Measurements from ENCODE around the gene PADI3. TPM values are rescaled to one million over a fixed set of nuclear protein-coding genes. Genes with fewer than 3 reads are reported as not detected.

PADI3 gene
- total and polyA plus RNA-seq, 2 of the 13 experiments (the other 11 are each of a cell fraction or from before 2014, with no cell fraction given) = not detected

DNA sequence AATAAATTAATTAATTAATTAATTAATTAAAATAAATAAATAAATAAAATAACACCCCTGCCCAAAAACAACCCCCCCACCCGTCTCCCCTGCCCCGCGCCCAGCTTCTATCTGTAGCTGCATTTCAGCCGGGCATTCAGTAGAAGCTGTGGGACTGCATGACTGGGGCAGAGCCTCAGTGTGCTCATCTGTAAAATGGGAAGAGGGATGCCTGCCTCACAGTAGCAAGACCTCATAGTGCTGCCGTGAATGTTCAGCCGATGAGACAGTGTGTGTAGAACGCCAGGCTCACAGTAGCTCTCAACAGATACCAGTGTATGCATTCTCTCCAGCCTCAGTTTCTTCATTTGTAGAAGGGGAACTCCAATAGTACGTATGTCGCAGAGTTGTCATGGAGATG lies 67.8 kb downstream of the PADI3 start:
- ChIA-PET POLR2A (no interaction called here), CTCF (ENCODE audit: low intra/inter-chr PET ratio, low total read pairs) (no interaction called here)
- Histone ChIP-seq H3K27ac (ENCODE audit: extremely low read length, insufficient read depth, low read length) (no peak overlapping the region), H3K4me2 (ENCODE audit: low read depth, low read length) (no peak overlapping the region), H3K4me1 (ENCODE audit: insufficient read depth, low read length) (no peaks in the 10 kb centered on the region), H3K79me2 (ENCODE audit: insufficient read depth, low read length) (no peaks in the 10 kb centered on the region), H4K20me1 (ENCODE audit: insufficient read depth, low read length) (no peaks in the 10 kb centered on the region), H3K27me3 (ENCODE audit: control insufficient read depth in 1 of 2, insufficient read depth in 2 of 2, low read length in 2 of 2) (peaks cover 1 to 14% of the 10 kb centered on the region in 2 experiments; a peak in 2 of 5 replicates), H3K9ac (ENCODE audit: insufficient read depth, low read depth, low read length) (no peak overlapping the region), H3K9me3 (ENCODE audit: low read length) (peaks cover 7% of the 10 kb centered on the region; the same call in 1 of the 2 replicates), H2AFZ (ENCODE audit: low read length) (no peak overlapping the region), H3K4me3 (replicated peaks in 1 of 3; ENCODE audit: insufficient read depth in 1 of 3, low read depth in 2 of 3, low read length in 3 of 3) (no peak overlapping the region), H3K36me3 (replicated peaks in 1 of 2; ENCODE audit: control insufficient read depth in 1 of 2, insufficient read depth in 2 of 2, low read length in 2 of 2) (no peaks in the 10 kb centered on the region)
- DNase-seq (ENCODE audit: low spot score) (no peak), FAIRE-seq (no peak), ATAC-seq (no peak)
- TF ChIP-seq ZNF629 (CRISPR knock-in tag; conservative IDR thresholded peaks at IDR 0.05) (peak; percentile 72), SMARCC2 (IDR thresholded peaks at IDR 0.05) (no peak)
- in situ Hi-C loops (cut with HindIII; ENCODE audit: extremely low pct_ligation_motif_present, low pct_unique_long_range_greater_than_20kb) = no loop called here
- BruUV-seq (replicated peaks) = no TSS peak
- intact Hi-C loops (cut with micrococcal nuclease; ENCODE audit: unreplicated experiment) = no loop called here
- WGBS (ENCODE audit: low lambda C conversion rate) = 49% methylated on average over 9 of the region's 9 CpGs

DNA sequence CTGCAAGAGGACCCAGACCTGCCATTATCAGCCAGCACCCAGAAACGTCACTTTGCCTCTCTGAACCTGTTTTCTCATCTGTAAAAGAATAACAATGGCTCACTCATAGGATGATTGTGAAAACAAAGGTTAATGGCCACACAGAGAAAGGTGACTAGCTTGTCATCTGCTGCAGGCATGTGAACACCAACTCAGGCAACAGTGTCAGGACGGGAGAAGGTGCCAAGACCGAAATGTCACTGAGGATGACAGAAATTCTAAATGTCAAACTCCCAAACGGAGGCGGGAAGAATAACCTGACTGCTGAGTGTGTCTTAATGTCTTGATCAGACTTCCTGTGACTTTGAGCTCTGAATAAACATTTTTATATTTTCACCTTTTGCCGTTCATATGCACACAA lies 69.4 kb downstream of the PADI3 start:
- Histone ChIP-seq H3K4me3 (replicated peaks in 1 of 3; ENCODE audit: insufficient read depth in 1 of 3, low read depth in 2 of 3, low read length in 3 of 3) (no peak overlapping the region), H2AFZ (ENCODE audit: low read length) (no peak overlapping the region), H3K27me3 (ENCODE audit: control insufficient read depth in 1 of 2, insufficient read depth in 2 of 2, low read length in 2 of 2) (peaks cover 1 to 14% of the 10 kb centered on the region in 2 experiments; a peak in 2 of 5 replicates), H3K36me3 (replicated peaks in 1 of 2; ENCODE audit: control insufficient read depth in 1 of 2, insufficient read depth in 2 of 2, low read length in 2 of 2) (no peaks in the 10 kb centered on the region), H3K9ac (ENCODE audit: insufficient read depth, low read depth, low read length) (no peak overlapping the region), H3K79me2 (ENCODE audit: insufficient read depth, low read length) (no peaks in the 10 kb centered on the region), H4K20me1 (ENCODE audit: insufficient read depth, low read length) (no peaks in the 10 kb centered on the region), H3K9me3 (ENCODE audit: low read length) (peaks cover 7% of the 10 kb centered on the region; the same call in 1 of the 2 replicates), H3K4me2 (ENCODE audit: low read depth, low read length) (no peak overlapping the region), H3K27ac (ENCODE audit: extremely low read length, insufficient read depth, low read length) (no peak overlapping the region), H3K4me1 (ENCODE audit: insufficient read depth, low read length) (no peaks in the 10 kb centered on the region)
- ChIA-PET POLR2A (no interaction called here), CTCF (ENCODE audit: low intra/inter-chr PET ratio, low total read pairs) (no interaction called here)
- ATAC-seq (no peak), FAIRE-seq (no peak), DNase-seq (ENCODE audit: low spot score) (no peak)
- in situ Hi-C loops (cut with HindIII; ENCODE audit: extremely low pct_ligation_motif_present, low pct_unique_long_range_greater_than_20kb) = no loop called here
- BruUV-seq (replicated peaks) = no TSS peak
- TF ChIP-seq, protein P1, sequence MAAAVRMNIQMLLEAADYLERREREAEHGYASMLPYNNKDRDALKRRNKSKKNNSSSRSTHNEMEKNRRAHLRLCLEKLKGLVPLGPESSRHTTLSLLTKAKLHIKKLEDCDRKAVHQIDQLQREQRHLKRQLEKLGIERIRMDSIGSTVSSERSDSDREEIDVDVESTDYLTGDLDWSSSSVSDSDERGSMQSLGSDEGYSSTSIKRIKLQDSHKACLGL (CRISPR knock-in tag; IDR thresholded peaks at IDR 0.05) = no peak
- TF ChIP-seq NFYB (CRISPR knock-in tag; IDR thresholded peaks at IDR 0.05) (no peak), ZNF317 (CRISPR knock-in tag; IDR thresholded peaks at IDR 0.05) (no peak)
- TF ChIP-seq, protein P2, sequence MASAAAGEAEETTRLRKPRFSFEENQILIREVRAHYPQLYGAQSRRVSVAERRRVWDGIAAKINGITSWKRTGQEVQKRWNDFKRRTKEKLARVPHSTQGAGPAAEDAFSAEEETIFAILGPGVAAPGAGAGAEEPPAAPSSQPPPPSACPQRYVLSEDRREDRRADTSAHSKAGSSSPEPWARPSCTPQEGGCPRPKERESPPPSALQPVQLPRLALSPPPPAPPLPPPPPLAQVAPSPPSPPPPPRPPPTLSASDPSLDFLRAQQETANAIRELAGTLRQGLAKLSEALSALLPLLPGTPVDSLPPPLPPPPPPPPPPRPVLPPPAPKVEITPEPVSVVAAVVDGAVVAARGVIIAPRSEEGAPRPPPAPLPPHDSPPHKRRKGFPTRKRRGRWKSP (CRISPR knock-in tag; IDR thresholded peaks at IDR 0.05) = no peak
- intact Hi-C loops (cut with micrococcal nuclease; ENCODE audit: unreplicated experiment) = no loop called here
- 23% methylated on average over 6 of the region's 6 CpGs for WGBS (ENCODE audit: low lambda C conversion rate)

All from HepG2 (cell line).